ENCODE data around the gene YIF1A.

GRCh38 chr11:66302656-66303055 is 13.7 kb upstream of the YIF1A start:
- TF ChIP-seq, protein P1, sequence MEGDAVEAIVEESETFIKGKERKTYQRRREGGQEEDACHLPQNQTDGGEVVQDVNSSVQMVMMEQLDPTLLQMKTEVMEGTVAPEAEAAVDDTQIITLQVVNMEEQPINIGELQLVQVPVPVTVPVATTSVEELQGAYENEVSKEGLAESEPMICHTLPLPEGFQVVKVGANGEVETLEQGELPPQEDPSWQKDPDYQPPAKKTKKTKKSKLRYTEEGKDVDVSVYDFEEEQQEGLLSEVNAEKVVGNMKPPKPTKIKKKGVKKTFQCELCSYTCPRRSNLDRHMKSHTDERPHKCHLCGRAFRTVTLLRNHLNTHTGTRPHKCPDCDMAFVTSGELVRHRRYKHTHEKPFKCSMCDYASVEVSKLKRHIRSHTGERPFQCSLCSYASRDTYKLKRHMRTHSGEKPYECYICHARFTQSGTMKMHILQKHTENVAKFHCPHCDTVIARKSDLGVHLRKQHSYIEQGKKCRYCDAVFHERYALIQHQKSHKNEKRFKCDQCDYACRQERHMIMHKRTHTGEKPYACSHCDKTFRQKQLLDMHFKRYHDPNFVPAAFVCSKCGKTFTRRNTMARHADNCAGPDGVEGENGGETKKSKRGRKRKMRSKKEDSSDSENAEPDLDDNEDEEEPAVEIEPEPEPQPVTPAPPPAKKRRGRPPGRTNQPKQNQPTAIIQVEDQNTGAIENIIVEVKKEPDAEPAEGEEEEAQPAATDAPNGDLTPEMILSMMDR (IDR thresholded peaks at IDR 0.05 in 2 of 3, conservative IDR thresholded peaks at IDR 0.05 in 1 of 3; ENCODE audit: borderline replicate concordance in 1 of 3, insufficient read depth in 1 of 3, low read depth in 2 of 3, low read length in 2 of 3) = no peak
- TF ChIP-seq, protein P2, sequence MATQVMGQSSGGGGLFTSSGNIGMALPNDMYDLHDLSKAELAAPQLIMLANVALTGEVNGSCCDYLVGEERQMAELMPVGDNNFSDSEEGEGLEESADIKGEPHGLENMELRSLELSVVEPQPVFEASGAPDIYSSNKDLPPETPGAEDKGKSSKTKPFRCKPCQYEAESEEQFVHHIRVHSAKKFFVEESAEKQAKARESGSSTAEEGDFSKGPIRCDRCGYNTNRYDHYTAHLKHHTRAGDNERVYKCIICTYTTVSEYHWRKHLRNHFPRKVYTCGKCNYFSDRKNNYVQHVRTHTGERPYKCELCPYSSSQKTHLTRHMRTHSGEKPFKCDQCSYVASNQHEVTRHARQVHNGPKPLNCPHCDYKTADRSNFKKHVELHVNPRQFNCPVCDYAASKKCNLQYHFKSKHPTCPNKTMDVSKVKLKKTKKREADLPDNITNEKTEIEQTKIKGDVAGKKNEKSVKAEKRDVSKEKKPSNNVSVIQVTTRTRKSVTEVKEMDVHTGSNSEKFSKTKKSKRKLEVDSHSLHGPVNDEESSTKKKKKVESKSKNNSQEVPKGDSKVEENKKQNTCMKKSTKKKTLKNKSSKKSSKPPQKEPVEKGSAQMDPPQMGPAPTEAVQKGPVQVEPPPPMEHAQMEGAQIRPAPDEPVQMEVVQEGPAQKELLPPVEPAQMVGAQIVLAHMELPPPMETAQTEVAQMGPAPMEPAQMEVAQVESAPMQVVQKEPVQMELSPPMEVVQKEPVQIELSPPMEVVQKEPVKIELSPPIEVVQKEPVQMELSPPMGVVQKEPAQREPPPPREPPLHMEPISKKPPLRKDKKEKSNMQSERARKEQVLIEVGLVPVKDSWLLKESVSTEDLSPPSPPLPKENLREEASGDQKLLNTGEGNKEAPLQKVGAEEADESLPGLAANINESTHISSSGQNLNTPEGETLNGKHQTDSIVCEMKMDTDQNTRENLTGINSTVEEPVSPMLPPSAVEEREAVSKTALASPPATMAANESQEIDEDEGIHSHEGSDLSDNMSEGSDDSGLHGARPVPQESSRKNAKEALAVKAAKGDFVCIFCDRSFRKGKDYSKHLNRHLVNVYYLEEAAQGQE (IDR thresholded peaks at IDR 0.05; ENCODE audit: low read depth) = no peak
- no peak for TF ChIP-seq EGR1 (IDR thresholded peaks at IDR 0.05; ENCODE audit: low read depth)

All from HCT116 (cell line).